ENCODE measurements around the gene SCRN2. TPM values are rescaled to one million over a fixed set of nuclear protein-coding genes. Genes with fewer than 3 reads are reported as not detected.

SCRN2 gene
- total and polyA plus RNA-seq, 2 of the 8 experiments (the other 6 are each of a cell fraction or from before 2014, with no cell fraction given) = 24.4 to 42.3 TPM

DNA sequence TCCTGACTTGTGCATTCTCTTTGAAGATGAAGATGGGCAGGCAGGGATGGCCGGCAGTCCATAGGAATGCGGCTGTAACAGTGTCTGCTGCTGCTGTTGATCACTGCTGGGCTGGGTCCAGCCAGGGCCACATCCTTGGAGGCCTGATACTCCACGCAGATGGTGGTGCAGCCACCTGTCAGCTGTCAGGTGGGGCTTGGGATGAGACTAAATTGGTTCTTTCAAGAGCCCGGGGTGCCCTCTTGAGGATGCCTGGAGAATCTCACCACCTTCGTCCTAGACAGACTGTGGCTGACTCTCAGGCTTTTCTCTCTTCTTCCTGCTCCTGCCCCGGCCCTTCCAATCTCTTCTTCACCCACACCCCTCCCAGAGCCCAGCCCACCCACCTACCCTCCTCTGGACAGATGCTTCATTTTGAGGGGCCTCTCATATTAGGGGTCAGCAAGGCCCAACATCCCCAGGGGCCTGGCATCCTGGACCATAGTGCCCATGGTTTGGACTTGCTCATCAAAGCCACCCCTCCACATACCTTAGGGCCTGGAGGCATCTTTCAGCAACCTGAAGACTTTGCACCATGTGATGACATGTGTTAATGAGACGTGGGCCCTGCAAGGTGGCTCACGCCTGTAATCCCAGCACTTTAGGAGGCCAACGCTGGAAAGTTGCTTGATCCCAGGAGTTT is 38.6 kb downstream of the SCRN2 start:
- H3K9me3 ChIP-seq (ENCODE audit: insufficient read depth in 2 of 2, low read depth in 1 of 2, low read length in 1 of 2) = no peaks in the 10 kb centered on the region
- H4K91ac ChIP-seq (replicated peaks; ENCODE audit: insufficient read length, low read length) = no peak overlapping the region
- no peak overlapping the region for H2BK20ac ChIP-seq (ENCODE audit: low read length)
- CTCF ChIA-PET (ENCODE audit: partially characterized antibody) = interaction anchor here (0.7 to 5.6 kb wide), 19 partner anchors 8 to 147 kb away, joined by 3 to 57 read pairs (median 4); partner anchors contain the start of gene TBX21
- no peak overlapping the region for H2BK120ac ChIP-seq (replicated peaks; ENCODE audit: low read depth, low read length)
- no peak overlapping the region for H3K23ac ChIP-seq (ENCODE audit: insufficient read length)
- H3K4ac ChIP-seq (replicated peaks; ENCODE audit: insufficient read length, low read depth, low read length) = no peak overlapping the region
- no peaks in the 10 kb centered on the region for H3K79me2 ChIP-seq (ENCODE audit: control insufficient read depth in 1 of 2, insufficient read depth in 2 of 2, low read length in 2 of 2)
- no peak overlapping the region for H3K4me3 ChIP-seq (ENCODE audit: extremely low read depth in 1 of 4, insufficient read depth in 2 of 4, low read depth in 3 of 4, low read length in 4 of 4)
- H4K20me1 ChIP-seq (replicated peaks in 1 of 2; ENCODE audit: control insufficient read depth in 1 of 2, insufficient read depth in 2 of 2, low read length in 2 of 2) = peaks cover 2% of the 10 kb centered on the region in 2 experiments
- no peak overlapping the region for H3K18ac ChIP-seq (ENCODE audit: extremely low read depth, low read length)
- no peak overlapping the region for H2BK12ac ChIP-seq (ENCODE audit: low read depth, low read length)
- 44% methylated on average over 7 of the region's 9 CpGs; no CpG with 5 or more reads in 1 of the 2 experiments for WGBS, 2 experiments (ENCODE audit: extremely low coverage in 1 of 2, insufficient coverage in 1 of 2, insufficient read length in 1 of 2, insufficient replicate concordance in 2 of 2, low coverage in 1 of 2, low lambda C conversion rate in 2 of 2, missing lambda C conversion rate in 1 of 2)
- H2AFZ ChIP-seq (ENCODE audit: low read length) = no peak overlapping the region
- H2BK15ac ChIP-seq (ENCODE audit: low read length) = no peak overlapping the region
- H2BK5ac ChIP-seq (ENCODE audit: low read depth, low read length) = no peak overlapping the region
- no peak overlapping the region for H3K27ac ChIP-seq (ENCODE audit: low read depth, low read length)
- H3K9ac ChIP-seq (replicated peaks in 1 of 4; ENCODE audit: extremely low read depth in 1 of 4, low read depth in 3 of 4, low read length in 3 of 4) = no peak overlapping the region
- no peaks in the 10 kb centered on the region for H3K36me3 ChIP-seq (ENCODE audit: control insufficient read depth in 2 of 4, insufficient read depth in 4 of 4, low read length in 3 of 4)
- DNase-seq (ENCODE audit: low read depth in 1 of 2, low spot score in 2 of 2) = peak in 1 of 2 experiments; percentile 74
- H3K4me1 ChIP-seq (replicated peaks in 1 of 4; ENCODE audit: control insufficient read depth in 3 of 4, insufficient read depth in 4 of 4, low read length in 3 of 4) = no peaks in the 10 kb centered on the region
- POLR2A ChIA-PET (ENCODE audit: partially characterized antibody) = interaction anchor here (0.8 to 1.2 kb wide), 2 partner anchors 11 to 13 kb away, joined by 4 to 5 read pairs; no protein-coding TSS in a partner anchor
- H4K8ac ChIP-seq (ENCODE audit: extremely low read depth, insufficient read depth, low read length) = no peak overlapping the region
- peak; percentile 78 for FAIRE-seq
- no peak overlapping the region for H2AK5ac ChIP-seq (ENCODE audit: low read depth, low read length)
- H3K27me3 ChIP-seq (replicated peaks in 1 of 4; ENCODE audit: control insufficient read depth in 3 of 4, extremely low read depth in 1 of 4, insufficient read depth in 3 of 4, low read length in 3 of 4) = no peaks in the 10 kb centered on the region
- no peaks in the 10 kb centered on the region for H3K23me2 ChIP-seq (ENCODE audit: low read depth, low read length)
- H3K56ac ChIP-seq (replicated peaks; ENCODE audit: insufficient read length, low read depth, low read length) = no peak overlapping the region
- H3K4me2 ChIP-seq (ENCODE audit: insufficient read depth in 1 of 2, low read depth in 2 of 2, low read length in 2 of 2) = no peak overlapping the region
- no peak overlapping the region for H4K5ac ChIP-seq (ENCODE audit: insufficient read length, low read depth, low read length)
- H3K79me1 ChIP-seq (ENCODE audit: low read depth, low read length) = no peaks in the 10 kb centered on the region
- no peak overlapping the region for H3K14ac ChIP-seq (ENCODE audit: insufficient read length)
- TF ChIP-seq CEBPB (IDR thresholded peaks at IDR 0.05; ENCODE audit: low read depth, low read length) = no peak
- TF ChIP-seq SIN3A (conservative IDR thresholded peaks at IDR 0.05 in 1 of 2, IDR thresholded peaks at IDR 0.05 in 1 of 2; ENCODE audit: low read depth in 1 of 2, low read length in 2 of 2) = peak; percentile 95 to 96
- no peak for TF ChIP-seq POLR2A (IDR thresholded peaks at IDR 0.05; ENCODE audit: control extremely low read depth in 1 of 2, low read depth in 2 of 2, low read length in 2 of 2)
- TF ChIP-seq BCL11A (IDR thresholded peaks at IDR 0.05; ENCODE audit: low read depth in 2 of 2, low read length in 2 of 2) = no peak
- TF ChIP-seq CHD2 (IDR thresholded peaks at IDR 0.05; ENCODE audit: low read length) = no peak
- TF ChIP-seq, protein P1, sequence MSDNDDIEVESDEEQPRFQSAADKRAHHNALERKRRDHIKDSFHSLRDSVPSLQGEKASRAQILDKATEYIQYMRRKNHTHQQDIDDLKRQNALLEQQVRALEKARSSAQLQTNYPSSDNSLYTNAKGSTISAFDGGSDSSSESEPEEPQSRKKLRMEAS (IDR thresholded peaks at IDR 0.05) = peak; percentile 53; the same call in 1 of the 2 replicates
- no peak for TF ChIP-seq RXRA (IDR thresholded peaks at IDR 0.05; ENCODE audit: insufficient read depth, low read depth, low read length)
- TF ChIP-seq PHF8 (conservative IDR thresholded peaks at IDR 0.05; ENCODE audit: low read depth, low read length) = no peak
- TF ChIP-seq TCF12 (IDR thresholded peaks at IDR 0.05; ENCODE audit: low read depth, low read length) = 0 out of 2 replicates have a peak, but pooled peaks have one; percentile 45
- TF ChIP-seq SP2 (IDR thresholded peaks at IDR 0.05; ENCODE audit: low read length) = no peak
- TF ChIP-seq KDM5A (IDR thresholded peaks at IDR 0.05; ENCODE audit: low read length) = no peak
- 0 out of 2 replicates have a peak, but pooled peaks have one; percentile 17 for TF ChIP-seq GABPA (IDR thresholded peaks at IDR 0.05; ENCODE audit: borderline replicate concordance, insufficient read depth, low read length)
- no peak for TF ChIP-seq SIRT6 (IDR thresholded peaks at IDR 0.05; ENCODE audit: low read length)

Measured in H1 (cell line).